GM21423 (cell line): ENCODE data around the gene NTN1.

Experiments
- ATAC-seq: cut with Tn5 transposase; IDR thresholded peaks from one replicate; pipeline ENCODE4 v1.9.1; 2021; ENCODE audit warnings: mild to moderate bottlenecking, moderate library complexity; ENCODE audit not compliant: unreplicated experiment

The NTN1 gene

DNA sequence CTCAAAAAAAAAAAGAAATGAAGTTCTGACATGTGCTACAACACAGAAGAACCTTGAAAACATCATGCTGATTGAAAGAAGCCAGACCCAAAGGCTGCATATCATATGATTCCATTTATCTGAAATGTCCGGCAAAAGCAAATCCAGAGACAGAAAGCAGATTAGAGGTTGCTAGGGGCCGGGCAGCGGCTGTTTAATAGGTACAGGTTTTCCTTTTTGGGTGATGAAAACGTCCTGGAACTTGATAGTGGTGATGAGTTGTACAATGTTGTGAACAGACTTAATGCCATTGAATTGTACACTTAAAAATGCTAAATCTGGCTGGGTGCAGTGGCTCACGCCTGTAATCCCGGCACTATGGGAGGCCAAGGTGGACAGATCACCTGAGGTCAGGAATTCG, 166.5 kb downstream of the NTN1 start:
- ATAC-seq = no peak

DNA sequence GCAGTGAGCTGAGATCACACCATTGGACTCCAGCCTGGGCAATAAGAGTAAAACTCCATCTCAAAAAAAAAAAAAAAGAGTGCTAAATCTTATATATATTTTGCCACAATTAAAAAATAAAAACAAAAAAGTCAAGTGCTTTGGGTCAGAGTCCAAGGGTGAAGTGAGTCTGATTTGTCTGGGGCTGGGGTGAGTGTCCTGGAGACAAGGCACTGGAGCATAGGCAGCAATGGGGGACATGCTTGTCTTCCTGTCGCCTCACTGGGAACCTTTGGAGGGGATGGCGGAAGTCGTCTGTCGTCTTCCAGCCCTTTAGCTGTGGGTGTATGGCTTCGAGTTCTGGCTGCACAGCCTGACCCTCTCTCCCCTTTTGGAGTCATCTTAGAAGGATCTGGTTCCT, 167.1 kb downstream of the NTN1 start:
- no peak for ATAC-seq

DNA sequence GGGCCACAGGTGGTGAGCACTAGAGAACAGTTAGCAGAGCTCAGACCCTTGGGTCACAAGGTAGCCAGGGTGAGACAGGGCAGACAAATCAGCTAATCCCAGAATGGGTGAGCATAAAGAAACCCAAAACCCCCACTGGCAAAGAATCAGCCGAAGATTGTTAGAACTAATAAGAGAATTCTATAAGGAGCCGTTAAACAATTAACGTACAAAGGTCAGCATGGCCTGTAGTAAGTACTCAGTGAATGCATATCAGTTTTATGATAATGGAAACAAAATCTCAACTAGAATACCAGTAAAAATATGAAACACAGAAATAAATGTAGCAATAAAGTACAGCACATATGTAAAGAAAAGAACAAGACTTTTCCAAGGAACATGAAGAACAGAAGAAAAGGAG, 168.6 kb downstream of the NTN1 start:
- no peak for ATAC-seq

DNA sequence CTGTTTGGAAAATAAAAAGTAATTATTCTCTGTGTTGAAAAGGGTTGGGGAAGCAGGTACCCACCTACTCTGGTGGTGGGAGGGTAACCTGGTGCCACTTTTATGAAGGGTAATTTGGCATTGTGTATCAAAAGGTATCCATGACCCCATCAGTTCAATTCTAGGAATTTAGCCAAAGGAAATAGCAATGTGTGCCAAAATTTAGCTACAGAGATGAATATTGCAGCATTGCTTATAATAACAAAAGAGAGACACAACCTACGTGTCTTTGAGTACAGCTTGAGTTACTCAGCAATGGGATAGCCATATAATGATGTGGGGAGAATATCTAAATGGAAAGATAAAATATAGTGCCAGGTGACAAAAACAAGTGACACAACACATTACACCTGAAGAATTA, 170.7 kb downstream of the NTN1 start:
- ATAC-seq = no peak

DNA sequence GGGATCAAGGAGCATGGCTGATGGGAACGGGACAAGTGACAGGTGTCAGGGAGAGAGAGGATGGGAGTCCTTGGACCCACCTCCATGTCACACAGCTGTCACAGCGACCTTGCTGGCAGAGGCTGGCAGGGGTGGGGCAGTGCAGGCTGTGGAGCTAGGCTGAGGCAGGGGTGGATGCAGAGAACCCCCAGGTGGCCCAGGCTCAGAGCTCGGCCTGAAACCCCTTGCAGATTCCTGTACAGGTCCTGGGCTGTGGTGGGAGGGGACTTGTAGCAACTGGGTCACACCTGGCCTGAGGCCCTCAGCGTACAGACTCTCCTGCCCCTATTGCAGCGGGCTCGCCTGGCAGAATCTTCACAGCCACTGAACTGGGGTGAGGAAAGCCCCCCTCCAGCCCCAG, 174.1 kb downstream of the NTN1 start:
- no peak for ATAC-seq

DNA sequence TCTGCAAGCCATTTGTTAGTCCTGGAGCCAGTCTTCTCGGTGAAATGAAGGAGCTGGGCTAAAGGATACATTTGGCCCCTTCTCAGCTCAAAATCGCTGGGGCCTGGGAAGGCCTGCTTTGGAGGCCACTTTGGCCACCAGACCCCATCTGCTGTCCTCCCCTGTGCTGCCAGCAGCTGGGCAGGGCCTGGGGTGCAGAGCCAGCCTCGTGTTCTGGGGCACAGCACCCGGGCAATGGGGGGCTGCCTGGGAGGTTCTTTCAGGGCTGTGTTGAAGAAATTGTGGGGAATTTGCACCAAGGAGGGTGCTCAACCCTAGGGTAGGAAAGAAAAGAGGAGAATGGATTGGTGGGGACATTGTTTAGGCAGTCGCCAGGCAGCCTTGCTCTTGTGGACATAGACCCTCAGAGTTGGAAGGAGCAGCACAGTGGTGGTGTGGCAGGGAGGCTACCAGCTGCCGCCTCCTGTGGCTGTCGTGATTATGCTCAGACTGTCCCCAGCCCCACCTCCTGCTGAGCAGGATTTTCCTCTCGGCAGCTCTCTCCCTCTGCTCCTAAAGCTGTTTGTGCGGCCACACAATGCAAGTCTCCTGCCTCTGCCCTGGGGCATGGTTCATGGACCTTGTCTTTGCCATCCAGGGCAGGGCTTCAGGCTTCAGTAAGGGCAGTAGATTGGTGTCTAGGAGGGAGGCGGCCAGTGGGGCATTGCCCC, 174.8 kb downstream of the NTN1 start:
- no peak for ATAC-seq

DNA sequence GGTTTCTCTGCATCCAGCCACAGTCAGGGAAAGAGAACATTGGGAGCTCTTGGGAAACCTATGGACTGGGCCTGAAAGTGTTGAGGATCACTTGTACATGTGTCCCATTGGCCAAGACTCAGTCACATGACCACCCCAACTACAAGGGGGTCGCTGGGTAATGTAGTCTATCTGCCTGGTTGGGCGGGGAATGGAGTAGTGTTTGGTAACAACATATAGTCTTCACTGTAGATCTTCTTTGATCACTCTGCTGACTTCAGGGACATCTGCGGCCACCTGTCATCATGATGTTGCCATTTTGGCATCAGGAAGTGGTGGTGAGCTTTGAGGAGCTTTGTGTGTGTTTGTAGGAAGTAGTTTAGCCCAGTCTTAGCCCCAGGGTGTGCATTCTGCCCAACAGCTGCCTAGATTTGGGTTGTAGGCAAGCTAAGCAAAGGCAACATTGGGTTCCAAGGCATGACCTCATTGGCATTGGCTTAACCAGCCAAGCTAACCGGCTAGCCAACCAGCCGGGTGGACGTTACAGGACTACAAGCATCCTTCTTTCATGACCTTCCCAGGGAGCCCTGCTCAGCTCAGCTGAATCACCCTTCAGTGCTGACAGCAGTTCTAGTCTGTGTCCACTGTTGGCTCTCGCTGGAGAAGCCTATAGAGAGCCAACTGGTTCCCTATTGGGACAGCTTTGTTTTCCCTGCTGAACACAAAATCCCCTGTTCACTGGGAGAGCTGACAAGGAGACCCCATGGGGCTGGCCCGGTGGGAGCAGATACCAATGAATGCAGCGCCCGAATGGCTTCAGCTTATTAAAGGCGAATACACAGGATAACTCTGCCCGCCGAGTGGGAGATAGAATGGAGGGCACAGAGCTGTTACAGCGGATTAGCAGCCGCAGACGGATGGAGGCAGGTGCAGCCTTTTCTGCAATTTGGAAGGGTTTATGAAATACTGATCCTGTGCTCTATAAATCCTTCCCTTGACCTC, 178.6 kb downstream of the NTN1 start:
- no peak for ATAC-seq

DNA sequence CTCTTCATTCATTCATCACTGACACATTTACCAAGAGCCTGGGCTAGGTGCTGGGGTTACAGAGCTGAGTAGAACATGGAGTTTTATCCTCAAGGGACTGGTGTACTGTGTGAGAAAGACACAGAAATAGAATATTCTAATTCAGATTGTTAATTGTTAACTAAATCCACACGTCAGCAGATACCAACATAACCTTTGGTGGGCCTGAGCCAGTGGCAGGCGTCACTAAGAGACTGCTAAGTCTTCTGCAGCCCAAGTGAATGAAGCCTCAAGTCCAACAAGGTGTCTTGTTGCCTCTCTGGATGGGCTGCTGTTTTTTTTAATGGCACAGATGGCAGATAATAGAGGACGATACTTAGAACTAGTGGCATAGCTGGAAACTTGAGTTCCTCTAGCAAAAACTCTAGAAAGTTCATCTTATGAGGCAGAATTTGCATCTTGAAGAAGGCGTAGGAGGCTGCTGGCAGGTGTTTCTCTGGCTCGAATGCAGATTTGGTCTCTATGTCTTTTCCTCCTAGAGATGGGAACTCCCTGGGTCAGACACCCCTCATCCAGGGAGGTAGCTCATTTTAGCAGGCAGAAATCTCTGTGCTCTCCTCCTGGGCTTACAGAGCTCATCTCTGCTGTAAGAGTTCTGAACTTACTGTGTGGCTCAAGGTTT, 179.5 kb downstream of the NTN1 start:
- ATAC-seq = peak; percentile 80

DNA sequence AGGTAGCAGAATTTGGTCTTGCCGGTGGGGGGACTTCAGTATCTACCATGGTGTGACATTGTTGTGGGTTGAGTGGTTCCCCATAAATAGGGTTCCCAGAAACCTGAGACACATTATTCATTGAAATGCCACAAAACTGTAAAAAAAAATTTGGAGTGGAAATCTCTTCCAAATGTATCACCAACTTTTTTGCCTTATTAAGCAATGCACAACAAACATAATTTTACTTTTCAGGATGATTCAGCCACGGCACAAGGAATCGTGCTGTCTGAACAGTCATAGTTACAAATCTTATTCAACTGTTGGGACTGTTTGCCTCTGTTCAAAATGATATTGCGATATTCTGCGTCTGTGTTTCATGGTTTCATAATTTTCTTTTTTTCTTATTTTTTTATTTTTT, 181.2 kb downstream of the NTN1 start:
- ATAC-seq = no peak

DNA sequence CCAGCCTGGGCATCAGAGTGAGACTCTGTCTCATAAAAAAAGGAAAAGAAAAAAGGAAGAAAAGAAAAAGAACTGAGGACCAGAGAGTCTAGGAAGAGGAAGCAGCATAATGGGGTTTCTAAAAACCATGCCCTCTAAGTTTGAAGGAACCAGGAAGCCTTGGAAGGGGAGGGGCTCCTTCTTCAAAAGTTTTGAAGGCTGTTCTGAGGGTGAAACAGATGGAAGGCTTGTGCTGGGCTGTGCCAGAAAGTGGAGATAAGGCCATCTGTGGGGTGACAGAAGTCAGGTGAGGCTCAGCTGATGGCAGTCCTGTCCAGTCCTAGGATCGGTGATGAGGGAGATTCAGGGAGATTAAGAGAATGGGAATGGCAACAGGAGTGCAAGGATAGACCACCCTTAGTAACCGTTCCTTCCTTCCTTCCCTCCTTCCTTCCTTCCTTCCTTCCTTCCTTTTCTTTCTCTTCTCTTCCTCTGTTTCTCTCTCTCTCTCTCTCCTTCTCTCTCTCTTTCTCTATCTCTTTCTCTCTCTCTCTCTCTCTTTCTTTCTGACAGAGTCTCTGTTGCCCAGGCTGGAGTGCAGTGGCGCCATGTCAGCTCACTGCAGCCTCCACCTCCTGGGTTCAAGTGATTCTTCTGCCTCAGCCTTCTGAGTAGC, 182.6 kb downstream of the NTN1 start:
- no peak for ATAC-seq

DNA sequence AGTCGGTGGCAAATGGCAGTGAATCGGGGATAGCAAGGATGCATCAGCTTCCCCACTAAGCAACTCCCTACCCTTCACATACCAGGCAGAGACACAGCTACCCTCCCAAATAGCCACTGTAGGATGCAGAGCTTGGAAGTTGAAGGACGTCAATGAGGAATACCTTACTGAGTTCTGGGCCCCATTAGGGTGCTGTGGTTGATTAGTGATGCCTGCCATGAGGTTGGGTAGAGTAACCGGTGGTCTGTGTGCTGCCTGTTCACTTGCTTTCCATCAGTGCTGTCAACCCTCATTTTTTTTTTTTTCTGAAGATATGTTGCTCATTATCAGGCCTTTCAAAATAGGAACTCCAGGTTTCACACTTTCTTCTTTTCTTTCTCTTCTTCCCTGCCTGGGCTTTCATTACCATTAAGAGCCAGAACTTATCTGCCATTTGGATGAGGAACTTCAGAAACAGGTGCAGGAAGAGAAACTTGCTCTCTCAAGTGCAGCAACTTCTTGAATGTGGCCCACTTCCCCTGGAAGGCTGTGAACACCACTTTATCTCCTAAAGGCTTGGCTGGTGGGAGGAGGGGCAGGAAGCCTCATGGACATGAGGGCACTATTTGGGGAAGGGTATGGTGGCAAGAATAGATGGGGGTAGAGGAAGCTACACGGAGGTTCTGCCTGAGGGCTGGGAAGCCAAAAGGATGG, 183.5 kb downstream of the NTN1 start:
- ATAC-seq = no peak

DNA sequence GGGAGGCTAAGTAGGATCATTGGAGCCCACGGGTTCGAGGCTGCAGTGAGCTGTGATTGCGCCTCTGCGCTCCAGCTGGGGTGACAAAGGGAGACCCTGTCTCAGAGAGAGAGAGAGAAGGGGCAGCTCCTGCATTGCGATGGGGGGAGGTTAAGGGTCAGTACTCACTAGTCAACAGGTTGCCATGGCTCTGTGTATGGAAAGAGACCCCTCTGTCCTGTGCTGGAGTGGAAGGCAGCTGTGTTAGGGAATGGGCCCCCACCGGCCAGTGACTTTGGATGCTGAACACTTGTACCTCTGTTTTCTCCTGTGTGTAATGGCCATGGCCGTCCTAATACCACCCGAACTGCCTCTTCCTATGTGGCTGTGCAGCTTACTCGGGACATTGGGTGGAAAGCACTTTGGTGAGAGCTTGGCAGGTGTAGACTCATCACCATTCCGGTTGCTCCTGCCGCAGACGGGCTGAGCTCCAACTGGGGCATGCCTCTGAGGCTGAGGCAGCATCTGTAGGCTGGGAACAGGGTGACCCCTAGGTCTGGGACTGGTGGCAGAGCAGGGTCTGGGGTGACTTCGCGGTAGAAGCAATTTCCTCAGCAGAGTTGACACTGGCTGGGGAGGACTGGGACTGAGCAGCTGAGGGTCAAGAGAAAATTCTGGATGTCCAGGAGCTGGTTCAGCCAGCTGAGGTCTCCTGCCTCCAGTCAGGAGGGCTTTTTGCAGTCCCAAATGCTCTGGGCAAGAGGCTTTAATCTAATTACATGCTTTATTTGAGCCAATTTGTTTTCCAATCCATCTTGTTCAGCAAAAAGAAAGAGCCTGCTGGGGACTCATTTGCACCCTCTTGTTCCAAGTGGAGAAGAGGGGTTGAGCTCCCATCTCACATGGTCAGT, 184.5 kb downstream of the NTN1 start:
- ATAC-seq = no peak

DNA sequence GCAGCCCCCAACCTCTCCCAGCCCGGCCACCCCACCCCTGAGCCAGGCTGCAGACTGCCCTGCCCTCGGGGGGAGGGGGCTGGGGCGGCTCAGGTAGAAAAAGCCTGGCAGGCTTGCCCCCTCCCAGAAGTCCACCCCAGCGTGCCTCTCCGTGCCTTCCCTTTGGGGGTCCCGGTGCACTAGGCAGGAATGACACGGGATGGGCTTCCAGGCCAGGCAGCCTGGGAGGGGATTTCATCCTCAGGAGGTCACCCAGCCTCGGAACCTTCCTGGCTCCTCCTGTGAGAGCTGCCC, 185.0 kb downstream of the NTN1 start:
- ATAC-seq = no peak

DNA sequence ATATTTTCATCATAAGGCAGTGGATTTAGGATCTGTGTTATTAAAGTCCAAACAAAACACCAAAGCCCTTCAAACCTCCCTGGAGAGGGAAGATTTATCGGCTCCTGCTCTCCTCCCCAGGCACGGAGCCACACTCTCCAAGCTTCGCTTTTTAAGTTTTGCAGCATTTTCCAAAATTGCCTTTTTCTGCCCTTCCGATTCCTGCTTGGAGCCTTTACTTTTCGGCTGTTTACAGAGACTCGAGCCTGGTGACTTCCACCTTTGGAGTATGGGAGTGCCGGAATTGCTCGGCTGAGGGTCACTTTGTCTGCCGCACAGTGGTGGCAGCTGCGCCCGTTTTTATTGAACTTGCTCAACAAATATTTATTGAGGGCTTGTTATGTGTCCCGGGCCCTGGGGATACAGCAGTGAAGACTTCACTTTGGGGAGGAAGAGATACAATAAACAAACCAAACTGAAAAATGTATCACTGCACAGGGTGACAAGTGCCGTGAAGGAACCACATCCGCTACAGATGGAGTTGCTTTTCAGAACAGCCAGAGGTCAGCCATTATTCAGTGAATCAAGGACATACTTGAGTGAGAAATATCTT, 185.5 kb downstream of the NTN1 start:
- ATAC-seq = no peak

DNA sequence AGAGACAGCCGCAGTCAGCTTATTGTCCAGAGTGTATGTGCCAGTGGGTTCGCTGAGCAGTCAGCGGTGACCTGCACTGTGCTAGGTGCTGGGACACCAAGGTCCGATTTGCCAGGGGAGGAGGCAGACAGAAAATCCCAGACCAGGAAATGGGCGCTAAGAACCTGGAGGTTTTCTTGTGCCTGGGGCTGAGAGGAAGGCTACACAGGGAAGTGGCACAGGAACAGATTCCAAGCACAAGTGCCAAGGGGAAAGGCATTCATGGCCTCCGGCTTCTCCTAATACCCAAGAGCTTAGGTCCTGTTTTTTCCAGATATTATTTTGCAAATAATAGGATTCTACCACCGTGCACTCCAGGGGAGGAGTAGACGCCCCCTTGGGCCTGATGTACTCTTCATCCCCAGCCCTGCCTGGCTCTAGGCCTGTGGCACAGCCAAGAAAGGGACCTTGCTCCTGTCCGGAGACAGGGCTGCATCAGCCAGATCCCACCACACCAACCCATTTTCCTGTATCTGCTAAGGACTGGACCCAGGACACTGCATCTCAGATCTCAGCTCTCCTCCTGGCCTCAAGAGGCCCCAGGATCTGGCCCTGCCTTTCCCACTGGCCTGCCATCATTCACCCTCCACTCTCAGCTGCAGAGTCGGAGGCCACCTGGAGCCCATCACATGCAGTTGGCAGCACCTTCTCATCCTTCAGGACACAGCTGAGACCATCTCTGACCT, 187.2 kb downstream of the NTN1 start:
- no peak for ATAC-seq

DNA sequence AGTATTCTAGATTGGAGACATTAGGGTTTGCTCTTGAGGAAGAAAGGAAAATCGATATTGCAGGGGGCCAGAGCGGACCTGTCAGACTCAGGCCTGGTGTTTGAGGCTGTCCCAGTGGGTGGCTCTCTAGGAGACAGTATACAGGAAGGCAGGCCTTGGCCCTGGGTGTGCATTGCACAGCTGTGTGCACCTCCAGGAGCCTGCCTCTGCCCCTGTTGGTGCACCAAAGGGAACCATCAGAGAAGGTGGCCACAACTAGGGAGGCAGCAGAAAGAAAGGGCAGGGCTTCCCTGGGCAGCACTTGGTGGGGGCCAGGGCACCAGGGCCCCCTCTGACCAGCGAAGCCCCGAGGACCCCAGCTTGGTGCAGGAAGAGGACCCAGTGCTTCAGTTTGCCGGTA, 188.0 kb downstream of the NTN1 start:
- ATAC-seq = no peak

DNA sequence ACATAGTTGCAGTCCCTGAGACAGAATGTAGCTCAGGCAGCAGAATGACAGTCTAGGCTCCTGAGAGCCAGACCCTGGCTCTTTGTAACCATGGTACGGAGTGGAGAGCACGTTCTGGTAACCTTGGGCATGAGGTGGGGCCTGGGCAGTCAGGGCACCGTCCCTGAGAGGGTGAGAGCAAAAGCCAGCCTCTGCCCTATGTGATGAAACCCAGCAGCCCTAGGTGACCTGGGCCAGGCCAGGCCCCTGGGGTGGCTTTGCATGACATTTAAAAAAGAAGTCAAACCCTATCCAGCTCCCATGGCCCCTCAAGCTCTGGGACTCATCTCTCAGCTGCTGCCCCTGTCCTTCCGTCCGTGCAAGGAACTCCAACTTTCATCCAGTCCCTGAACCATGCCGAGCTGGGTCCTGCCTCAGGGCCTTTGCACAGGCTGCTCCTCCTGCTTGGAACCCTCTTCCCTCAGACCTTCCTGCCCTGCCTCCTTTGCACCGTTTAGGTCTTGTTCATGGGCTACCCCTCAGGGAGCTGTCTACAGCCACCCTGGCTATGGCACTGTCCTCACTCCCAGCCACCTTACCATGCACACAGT, 188.6 kb downstream of the NTN1 start:
- no peak for ATAC-seq

DNA sequence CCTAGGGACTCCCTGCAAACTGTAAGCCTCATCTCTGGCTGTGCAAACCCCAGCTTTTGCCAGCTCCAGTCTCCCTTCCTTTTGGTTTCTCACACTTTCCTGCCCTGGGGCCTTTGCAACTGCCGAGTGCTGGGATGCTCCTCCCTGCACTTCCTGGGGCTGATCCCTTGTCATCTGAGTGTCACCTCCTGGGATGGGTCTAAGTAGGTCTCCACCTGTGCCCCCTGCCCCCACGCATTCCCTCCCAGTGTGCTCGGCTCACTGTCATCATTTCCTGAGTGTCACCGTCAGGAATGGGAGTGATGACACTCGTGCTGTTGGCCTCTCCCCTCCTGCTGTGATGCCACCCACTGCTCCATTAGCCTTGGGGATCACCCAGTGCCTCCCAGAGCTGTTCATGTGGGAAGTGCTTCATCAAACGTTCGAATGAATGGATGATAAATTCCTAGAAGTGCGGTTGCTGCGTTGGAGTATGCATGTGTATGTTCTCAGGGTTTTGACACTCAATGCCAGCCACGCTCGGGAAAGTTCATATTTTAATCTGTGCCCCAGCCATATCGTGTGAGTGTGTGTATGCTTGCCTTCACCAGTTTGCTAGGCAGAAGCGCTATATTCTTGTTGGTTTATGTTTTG, 189.9 kb downstream of the NTN1 start:
- ATAC-seq = no peak
